Activated T-helper 9 cell treated with anti-CD3 and anti-CD28 coated beads, Interleukin-2, amount 50 U/mL, for 16 hours (primary cell): ENCODE results near the gene MYOM3.
"Not testable (repeated sequence)": the region's sequence is repeated elsewhere in the genome, so short reads cannot be mapped to it uniquely, and the experiment has no call there.

Experiments
- DNase-seq: peaks from one replicate; pipeline ENCODE4 v3.0.0-alpha.2; 2020; ENCODE audit warnings: low read depth

The MYOM3 gene

DNA sequence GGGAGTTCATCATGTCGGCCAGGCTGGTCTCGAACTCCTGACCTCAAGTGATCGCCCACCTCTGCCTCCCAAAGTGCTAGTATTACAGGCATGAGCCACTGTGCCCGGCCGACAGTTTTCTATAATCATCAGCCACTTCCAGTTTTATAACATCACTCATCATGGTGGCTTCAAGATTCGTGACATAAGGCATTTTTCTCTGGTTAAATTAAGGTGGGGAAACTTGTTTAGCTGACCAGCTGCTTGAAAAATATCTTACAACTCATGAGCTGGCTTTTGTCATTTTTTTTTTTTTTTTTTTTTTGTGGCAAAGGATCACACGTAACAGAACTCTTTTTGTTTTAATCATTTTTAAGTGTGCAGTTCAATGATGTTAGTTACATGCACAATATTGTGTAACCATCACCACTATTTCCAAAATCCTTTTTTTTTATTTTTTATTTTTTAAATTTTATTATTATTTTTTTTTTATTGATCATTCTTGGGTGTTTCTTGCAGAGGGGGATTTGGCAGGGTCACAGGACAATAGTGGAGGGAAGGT lies 80.9 kb downstream of the MYOM3 start:
- DNase-seq: not testable (repeated sequence)

- DNase-seq: no peak
Observed at GRCh38 chr1:24027838-24028468, 84.0 kb downstream of the MYOM3 start.

DNA sequence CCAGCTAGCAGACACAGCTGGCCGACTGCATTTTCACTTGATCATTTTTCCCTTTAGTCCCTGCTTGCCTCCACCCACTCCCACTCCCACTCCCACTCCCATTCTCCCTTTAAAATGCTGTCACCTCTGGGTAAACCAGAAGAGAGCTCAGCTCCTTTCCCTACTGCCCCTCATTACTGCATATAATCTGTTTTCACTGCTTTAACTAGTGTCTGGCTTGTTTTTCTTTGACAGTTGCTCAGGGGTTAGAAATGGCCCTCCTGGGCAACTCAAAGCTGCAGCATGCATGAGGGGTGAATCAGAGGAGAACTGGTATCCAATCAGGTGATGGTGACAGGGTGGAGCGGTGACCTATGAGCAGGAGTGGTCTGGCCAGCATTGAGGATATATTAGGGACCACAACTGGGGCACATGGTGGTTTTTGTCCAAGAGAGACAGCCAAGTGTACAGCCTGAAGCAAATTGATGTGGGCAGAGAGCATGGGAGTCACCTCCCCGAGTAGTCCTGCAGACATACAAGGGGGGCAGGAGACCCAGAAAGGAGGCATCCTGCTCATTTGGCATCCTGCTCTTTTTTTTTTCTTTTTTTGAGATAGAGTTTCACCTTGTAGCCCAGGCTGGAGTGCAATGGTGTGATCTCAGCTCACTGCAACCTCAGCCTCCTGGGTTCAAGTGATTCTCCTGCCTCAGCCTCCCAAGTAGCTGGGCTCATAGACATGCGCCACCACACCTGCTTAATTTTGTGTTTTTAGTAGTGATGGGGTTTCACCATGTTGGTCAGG lies 89.2 kb downstream of the MYOM3 start:
- no peak for DNase-seq

GRCh38 chr1:24021403-24022266 lies 90.3 kb downstream of the MYOM3 start:
- no peak for DNase-seq

GRCh38 chr1:24020470-24020869 lies 91.5 kb downstream of the MYOM3 start:
- no peak for DNase-seq

- DNase-seq: no peak
Observed at GRCh38 chr1:24020025-24020424, 91.9 kb downstream of the MYOM3 start.

GRCh38 chr1:24018611-24019580 lies 93.0 kb downstream of the MYOM3 start:
- no peak for DNase-seq

GRCh38 chr1:24015221-24016210 lies 96.4 kb downstream of the MYOM3 start:
- no peak for DNase-seq

- DNase-seq: not testable (repeated sequence)
Observed at GRCh38 chr1:24012878-24013277, 99.1 kb downstream of the MYOM3 start.

DNA sequence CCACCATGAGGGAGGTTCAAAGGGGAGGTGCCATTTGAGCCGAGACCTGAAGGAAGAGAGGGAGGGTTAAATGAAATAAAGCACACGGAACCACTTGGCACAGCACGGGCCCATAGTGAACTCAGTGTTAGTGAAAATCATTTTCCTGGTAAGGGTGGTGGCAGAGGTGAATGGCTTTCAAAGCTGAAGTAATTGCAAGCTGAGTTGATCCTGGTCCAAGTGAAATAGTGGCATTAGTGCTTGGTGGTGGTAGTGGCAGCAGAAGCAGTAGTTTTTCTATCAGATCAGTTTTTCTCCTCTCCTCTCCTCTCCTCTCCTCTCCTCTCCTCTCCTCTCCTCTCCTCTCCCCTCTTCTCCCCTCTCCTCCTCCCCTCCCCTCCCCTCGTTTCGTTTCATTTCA lies 101.3 kb downstream of the MYOM3 start:
- no peak for DNase-seq

DNA sequence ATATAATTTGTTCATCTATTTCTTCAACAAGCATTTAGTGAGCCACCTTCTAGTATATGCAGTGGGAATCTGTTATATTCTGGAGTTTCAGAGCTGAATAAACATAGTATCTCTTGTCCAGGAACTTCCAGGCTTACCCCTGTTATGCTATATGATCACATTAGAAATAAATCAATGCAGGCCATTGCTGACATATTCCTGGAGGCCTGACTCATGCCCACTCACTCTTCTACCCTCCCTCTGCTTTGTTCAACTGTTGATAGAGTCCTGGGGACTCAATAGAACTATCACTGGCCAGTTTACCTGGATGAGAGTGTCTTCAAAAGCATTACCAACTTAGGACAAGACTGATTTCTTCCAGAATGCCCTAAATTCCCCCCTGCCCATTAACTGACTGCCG lies 102.5 kb downstream of the MYOM3 start:
- DNase-seq: no peak

GRCh38 chr1:24008574-24009184 lies 103.3 kb downstream of the MYOM3 start:
- not testable (repeated sequence) for DNase-seq

DNA sequence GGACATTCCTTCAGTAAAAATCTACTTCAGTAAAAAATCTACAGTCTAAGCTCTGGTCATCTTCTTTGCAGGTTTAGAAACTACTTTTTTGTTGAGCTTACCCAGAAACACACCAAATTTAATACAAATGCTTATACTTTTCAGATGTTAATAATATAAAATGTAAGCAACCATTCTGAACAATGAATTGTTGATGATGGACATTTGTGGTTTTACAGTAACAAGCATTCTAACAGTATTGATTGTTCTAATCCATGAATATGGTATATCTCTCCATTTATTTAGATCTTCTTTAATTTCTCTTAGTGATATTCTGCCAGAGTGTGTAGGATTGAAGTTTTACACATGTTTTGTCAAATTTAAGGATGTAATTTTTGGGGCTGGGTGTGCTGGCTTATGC lies 104.9 kb downstream of the MYOM3 start:
- DNase-seq: no peak
